Breast epithelium (tissue), 3 donors: ENCODE results near the gene IL17RD.

Source experiments
- CTCF ChIP-seq, 3 donors: fragments of 450-650 bp; IDR thresholded peaks; one replicate each; pipeline ENCODE4 v1.5.1; 2016 to 2017; ENCODE audit warnings: antibody characterized with exemption in 3 of 3, mild to moderate bottlenecking in 3 of 3, moderate library complexity in 3 of 3
- POLR2A ChIP-seq: fragments of 450-650 bp; IDR thresholded peaks from one replicate; pipeline ENCODE4 v1.6.1; 2016; ENCODE audit warnings: antibody characterized with exemption, mild to moderate bottlenecking, moderate library complexity

DNA sequence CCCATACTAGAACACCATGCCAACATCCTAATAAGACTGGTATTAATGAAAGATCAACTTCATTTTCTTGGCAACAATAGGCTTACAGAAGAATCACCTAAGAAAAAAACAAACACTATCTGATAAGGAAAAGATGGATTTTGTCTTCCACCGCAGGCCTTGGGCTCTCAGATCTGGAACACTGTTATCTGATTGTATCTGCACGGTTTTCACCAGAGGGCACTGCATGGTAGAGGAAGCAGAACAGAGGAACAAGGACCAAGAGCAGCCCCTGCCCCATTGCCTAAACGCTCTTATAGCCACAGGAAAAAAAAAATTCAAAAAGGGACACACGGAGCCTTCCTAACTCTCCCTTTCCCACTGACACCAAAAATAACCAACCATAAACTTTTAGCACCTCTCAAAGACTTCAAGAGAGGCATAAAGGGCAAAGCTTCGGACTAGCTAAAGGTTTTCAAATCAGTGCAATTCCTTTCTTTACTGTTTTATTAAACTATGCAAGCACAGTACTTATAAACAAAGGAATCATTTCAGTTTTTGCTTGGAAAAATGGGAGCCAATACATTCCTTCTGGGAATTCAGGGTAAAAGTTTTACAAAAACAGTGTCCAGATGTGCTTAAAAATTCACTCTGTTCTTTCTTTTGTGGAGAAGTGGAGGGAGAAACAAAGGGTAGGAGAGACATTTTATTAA lies 23.3 kb downstream of the IL17RD start:
- no peak for TF ChIP-seq CTCF (IDR thresholded peaks at IDR 0.05)
- TF ChIP-seq POLR2A = no peak
